ENCODE measurements around the gene AMELY.
"Not testable (repeated sequence)": the region's sequence is repeated elsewhere in the genome, so short reads cannot be mapped to it uniquely, and the experiment has no call there.

AMELY gene

DNA sequence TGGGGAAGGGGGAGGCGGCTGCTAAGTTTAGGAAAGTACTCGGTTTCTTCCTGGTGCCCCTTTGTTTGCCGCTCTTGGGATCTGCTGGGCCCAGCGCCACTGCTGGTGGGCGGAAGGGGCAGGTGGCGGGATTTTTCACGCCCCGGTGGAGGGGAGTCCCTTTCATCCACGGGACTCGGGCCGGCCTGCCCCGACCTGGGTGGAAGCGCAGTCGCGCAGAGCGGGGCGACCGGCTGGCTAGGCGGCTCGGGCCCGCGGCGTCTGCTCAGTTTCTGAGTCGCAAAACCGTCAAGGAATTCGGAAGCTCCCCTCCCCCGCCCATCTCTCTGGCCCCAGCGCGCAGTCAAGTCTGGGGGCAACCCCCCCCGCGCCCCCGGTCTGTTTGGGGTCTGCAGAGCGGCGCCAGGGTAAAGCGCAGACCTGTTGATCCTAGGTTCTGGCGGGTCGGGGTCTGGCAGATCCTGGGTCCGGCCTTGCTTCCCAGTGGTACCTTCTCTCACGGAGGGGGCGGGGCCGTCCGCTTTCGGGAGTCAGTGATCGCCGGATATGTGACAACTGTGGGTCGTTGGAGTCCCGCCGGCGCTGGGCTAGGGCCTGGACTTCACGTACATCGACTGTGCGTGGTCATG lies at the start of gene AMELY:
TSS of gene AMELY (minus strand) at position 500 of the 629 bp plus-strand sequence. CDS start 39,144 bp downstream, outside the sequence.
- DNase-seq = no peak

DNA sequence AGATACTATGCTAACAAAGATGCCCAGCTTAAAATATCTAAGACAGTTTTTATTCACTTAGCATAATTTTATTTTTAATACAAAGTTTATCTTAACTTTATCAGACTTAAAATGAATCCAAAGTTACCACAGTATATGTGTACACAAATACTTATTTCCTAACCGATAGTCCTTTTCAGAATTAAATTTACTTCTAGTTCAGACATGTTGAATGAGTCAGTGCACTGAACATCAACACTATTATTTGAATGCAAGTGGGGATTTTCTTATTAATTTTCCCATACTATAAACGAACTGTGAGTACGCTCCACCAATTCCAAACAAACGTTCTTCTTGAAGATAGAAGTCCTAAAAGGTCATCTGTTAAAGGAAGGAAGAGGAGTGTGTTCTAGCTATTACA lies 38.4 kb upstream of the AMELY start:
- no peak for DNase-seq

- no peak for DNase-seq
Measured at GRCh38 chrY:6948378-6948777, 36.8 kb upstream of the AMELY start.

DNA sequence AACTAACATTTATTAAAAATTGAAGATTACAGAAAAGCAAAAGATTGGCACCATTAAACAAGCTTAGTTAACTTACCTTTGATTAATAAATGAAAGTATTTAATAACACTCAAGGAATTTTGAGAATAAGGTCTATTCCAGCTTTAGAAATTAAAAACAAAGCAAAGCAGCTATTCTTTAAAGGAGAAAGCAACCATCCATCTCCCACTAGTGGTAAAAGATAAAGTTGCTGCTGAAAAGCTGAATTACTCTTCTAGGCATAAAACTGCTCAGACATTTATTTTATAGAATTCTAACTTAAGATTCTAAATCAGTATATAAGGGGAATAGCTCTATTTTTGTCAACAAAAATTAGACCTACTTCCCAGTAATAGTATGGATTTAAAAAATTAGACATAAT lies 36.1 kb upstream of the AMELY start:
- DNase-seq = no peak

- DNase-seq = no peak
Measured at GRCh38 chrY:6935497-6935896, 23.9 kb upstream of the AMELY start.

DNA sequence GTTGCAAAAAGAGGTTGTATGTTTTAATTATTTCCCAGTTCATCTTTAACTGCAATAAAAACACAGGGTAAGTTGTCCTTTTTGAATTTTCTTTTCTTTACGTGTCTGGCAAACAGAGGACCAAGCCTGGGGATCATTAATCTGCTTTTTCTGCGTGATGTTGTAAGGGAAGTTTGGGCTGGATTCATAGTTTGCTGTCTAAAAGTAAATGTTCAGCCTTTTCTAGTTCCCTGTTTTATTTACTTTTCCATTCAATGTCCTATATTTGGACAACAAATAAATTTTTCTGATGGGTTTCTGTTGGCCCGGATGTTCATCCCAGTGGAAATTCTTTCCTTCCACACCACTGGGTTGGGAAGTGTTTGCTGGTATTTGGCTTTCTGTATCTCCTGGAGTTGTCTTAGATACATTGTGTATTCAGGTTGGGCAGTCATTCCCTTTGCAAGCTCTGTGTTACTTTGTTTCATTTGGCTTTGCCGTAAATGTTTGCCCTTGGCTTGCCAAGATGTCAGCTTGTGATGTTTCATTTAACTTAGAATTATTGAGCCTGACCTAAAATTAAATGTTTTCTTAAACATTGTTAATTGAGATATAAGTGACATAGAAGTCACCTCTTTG lies 20.3 kb upstream of the AMELY start:
- no peak for DNase-seq

GRCh38 chrY:6929237-6929636 lies 17.7 kb upstream of the AMELY start:
- DNase-seq = no peak

DNA sequence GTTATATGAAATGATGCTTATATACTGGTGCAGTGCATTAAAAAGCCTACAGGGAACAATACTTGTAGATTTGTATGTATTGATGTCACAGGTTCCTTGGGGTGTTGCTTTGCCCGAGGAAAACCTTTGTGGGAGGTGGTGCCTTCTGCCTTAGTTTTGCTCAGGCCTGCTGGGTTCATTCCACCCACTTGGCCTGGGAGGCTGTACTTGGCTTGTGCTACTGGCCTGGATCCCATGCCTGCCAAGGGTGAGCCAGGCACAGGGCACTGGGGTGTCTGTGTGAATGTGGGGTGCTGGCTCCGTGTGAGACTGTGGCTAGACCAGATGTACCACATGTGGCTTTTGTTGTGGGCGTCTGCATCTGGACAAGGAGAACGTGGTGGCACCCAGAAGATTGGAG lies 16.7 kb upstream of the AMELY start:
- no peak for DNase-seq

- no peak for DNase-seq
Measured at GRCh38 chrY:6921061-6921460, 9.5 kb upstream of the AMELY start.

GRCh38 chrY:6913362-6913761 lies 1.8 kb upstream of the AMELY start:
- no peak for DNase-seq

GRCh38 chrY:6910372-6911252 lies 940 bp downstream of the AMELY start, which contains the start of gene TBL1Y:
Gene TBL1Y (plus strand): TSS chrY:6910697. CDS start chrY:7025085, 114,388 bp downstream.
- no peak for DNase-seq

GRCh38 chrY:6909856-6910255 lies 1.7 kb downstream of the AMELY start:
- no peak for DNase-seq

- no peak for DNase-seq
Measured at GRCh38 chrY:6909118-6909521, 2.4 kb downstream of the AMELY start.

- DNase-seq = not testable (repeated sequence)
Measured at GRCh38 chrY:6908021-6908420, 3.5 kb downstream of the AMELY start.

- DNase-seq = no peak
Measured at GRCh38 chrY:6907591-6907990, 4.0 kb downstream of the AMELY start.

- DNase-seq = not testable (repeated sequence)
Measured at GRCh38 chrY:6902116-6902515, 9.4 kb downstream of the AMELY start.

- no peak for DNase-seq
Measured at GRCh38 chrY:6895236-6895635, 16.3 kb downstream of the AMELY start.

DNA sequence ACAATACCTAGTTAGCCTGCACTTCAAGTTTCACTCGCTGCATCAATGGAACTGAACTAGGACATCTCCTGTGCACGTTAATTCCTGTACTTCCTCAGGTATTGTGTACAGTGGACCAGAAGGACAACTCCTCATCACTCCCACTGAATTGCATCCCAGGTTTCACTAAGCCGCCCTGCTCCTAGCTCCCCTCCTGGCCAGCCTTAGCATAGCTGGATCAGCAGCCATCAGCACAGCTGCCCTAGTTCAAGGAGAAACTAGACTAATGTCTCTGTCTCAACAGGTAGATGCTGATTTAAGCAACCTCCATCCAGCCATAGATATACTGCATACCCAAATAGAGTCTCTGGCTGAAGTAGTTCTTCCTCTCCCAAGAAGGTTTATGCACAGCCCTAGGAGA lies 17.1 kb downstream of the AMELY start:
- DNase-seq = no peak

DNA sequence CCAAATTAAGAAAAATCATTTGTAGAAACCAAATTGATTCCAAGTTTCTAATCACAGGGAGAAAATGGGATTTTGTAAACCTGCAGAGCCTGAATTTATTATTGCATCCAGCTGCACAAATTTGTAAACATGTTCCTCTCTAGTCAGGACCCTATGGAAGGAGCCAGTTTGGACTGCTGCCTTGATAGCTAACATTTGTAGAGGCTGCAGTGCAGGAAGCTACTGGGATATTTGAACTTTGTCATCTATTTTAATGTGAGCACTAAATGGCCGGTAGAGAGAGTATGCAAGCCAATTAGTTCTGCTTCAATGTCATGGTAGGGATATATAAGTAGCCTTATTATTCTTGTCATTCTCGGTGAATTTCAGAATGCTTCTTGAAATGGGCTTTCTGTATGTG lies 62.2 kb downstream of the AMELY start:
- no peak for DNase-seq

GRCh38 chrY:6842650-6843049 lies 68.9 kb downstream of the AMELY start:
- not testable (repeated sequence) for DNase-seq
